Measurements from ENCODE around the gene DYRK1A.

The DYRK1A gene

GRCh38 chr21:37462087-37462861, 95.7 kb downstream of the DYRK1A start:
- no peak for ATAC-seq
- TF ChIP-seq PATZ1 (CRISPR knock-in tag; IDR thresholded peaks at IDR 0.05; ENCODE audit: borderline replicate concordance) (no peak), TSHZ2 (CRISPR knock-in tag; IDR thresholded peaks at IDR 0.05) (no peak), ISL1 (CRISPR knock-in tag; IDR thresholded peaks at IDR 0.05) (no peak), TOX (CRISPR knock-in tag; IDR thresholded peaks at IDR 0.05; ENCODE audit: borderline replicate concordance) (no peak)

- no peak for TF ChIP-seq CSDC2 (CRISPR knock-in tag; IDR thresholded peaks at IDR 0.05)
- no peak for TF ChIP-seq TSHZ2 (CRISPR knock-in tag; IDR thresholded peaks at IDR 0.05)
- TF ChIP-seq ESRRG (CRISPR knock-in tag; IDR thresholded peaks at IDR 0.05), result no peak
- no peak for TF ChIP-seq BACH2 (CRISPR knock-in tag; IDR thresholded peaks at IDR 0.05; ENCODE audit: borderline replicate concordance)
- no peak for TF ChIP-seq CREB5 (CRISPR knock-in tag; IDR thresholded peaks at IDR 0.05; ENCODE audit: low read depth)
- TF ChIP-seq TOX (CRISPR knock-in tag; IDR thresholded peaks at IDR 0.05; ENCODE audit: borderline replicate concordance), result no peak
- TF ChIP-seq ZFP30 (CRISPR knock-in tag; IDR thresholded peaks at IDR 0.05), result no peak
- no peak for TF ChIP-seq POU6F1 (CRISPR knock-in tag; IDR thresholded peaks at IDR 0.05; ENCODE audit: borderline replicate concordance, low read depth)
- no peak for TF ChIP-seq ZC3H10 (CRISPR knock-in tag; IDR thresholded peaks at IDR 0.05)
- no peak for TF ChIP-seq ISL1 (CRISPR knock-in tag; IDR thresholded peaks at IDR 0.05)
- no peak for TF ChIP-seq ZNF8 (CRISPR knock-in tag; IDR thresholded peaks at IDR 0.05)
- no peak for TF ChIP-seq GLIS3 (CRISPR knock-in tag; IDR thresholded peaks at IDR 0.05)
- no peak for TF ChIP-seq ZFP3 (CRISPR knock-in tag; IDR thresholded peaks at IDR 0.05)
- no peak for TF ChIP-seq TCF4 (CRISPR knock-in tag; IDR thresholded peaks at IDR 0.05; ENCODE audit: borderline replicate concordance)
- no peak for TF ChIP-seq CSRNP3 (CRISPR knock-in tag; IDR thresholded peaks at IDR 0.05)
- TF ChIP-seq ZNF70 (CRISPR knock-in tag; IDR thresholded peaks at IDR 0.05), result no peak
- TF ChIP-seq ZNF565 (CRISPR knock-in tag; conservative IDR thresholded peaks at IDR 0.05; ENCODE audit: low read depth), result no peak
- TF ChIP-seq PATZ1 (CRISPR knock-in tag; IDR thresholded peaks at IDR 0.05; ENCODE audit: borderline replicate concordance), result no peak
- no peak for TF ChIP-seq PPARA (CRISPR knock-in tag; IDR thresholded peaks at IDR 0.05; ENCODE audit: borderline replicate concordance)
- ATAC-seq, result peak; percentile 30
Observed at GRCh38 chr21:37463083-37463801, 96.7 kb downstream of the DYRK1A start.
